ENCODE data around the gene TMEM80. TPM values are rescaled to one million over a fixed set of nuclear protein-coding genes. Genes with fewer than 3 reads are reported as not detected.

TMEM80 gene
- total and polyA plus RNA-seq, 9 of the 15 experiments (the other 6 are each of a cell fraction or from before 2014, with no cell fraction given), result 5.1 to 30.1 (median 12.4) TPM

DNA sequence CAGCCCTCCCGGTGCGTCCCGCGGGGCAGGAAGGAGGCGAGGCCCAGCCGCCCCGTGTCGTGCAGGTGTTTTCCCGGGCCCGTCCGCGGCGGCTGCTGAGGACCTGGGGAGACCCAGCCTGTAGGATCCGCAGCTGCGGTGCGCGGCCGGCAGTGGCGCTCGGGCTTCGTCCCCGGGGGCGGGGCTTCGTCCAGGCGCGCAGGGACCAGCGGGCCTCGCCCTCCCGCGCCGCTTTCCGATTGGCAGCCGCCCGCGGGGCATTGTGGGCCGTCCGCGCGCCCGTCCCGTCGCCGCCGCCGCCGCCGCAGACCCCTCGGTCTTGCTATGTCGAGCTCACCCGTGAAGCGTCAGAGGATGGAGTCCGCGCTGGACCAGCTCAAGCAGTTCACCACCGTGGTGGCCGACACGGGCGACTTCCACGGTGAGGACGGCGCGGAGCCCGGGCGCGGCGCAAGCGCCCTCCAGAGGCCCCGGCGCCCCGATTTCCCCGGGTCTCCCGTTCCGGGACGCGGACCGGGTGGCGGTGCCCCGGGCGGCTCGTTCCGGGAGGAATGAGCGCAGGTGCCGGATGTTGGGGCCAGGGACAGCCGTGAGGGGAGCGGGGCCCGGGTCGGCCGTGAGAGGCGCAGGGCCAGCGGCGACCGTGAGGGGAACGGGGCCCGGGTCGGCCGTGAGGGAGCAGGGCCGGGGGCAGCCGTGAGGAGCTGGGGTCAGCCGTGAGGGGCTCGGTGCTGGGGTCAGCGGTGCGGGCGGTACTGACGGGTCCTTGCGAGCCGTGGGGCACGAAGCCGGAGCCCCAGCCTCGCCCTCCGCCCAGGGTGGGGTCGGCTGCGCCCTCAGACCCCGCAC lies 51.8 kb downstream of the TMEM80 start, which contains the start of gene TALDO1 (continued):
- peak; percentile 80 for TF ChIP-seq L3MBTL2 (IDR thresholded peaks at IDR 0.05)
- TF ChIP-seq CBX5 (IDR thresholded peaks at IDR 0.05; ENCODE audit: borderline replicate concordance, low read depth), result no peak
- TF ChIP-seq MCM5 (IDR thresholded peaks at IDR 0.05; ENCODE audit: low read depth), result no peak
- peak; percentile 77; the same call in 1 of the 2 replicates for TF ChIP-seq POLR2AphosphoS5 (IDR thresholded peaks at IDR 0.05; ENCODE audit: control insufficient read depth, insufficient read depth, low read depth, low read length)
- TF ChIP-seq ZKSCAN8 (CRISPR knock-in tag; IDR thresholded peaks at IDR 0.05), result no peak
- peak in 1 of 2 experiments; percentile 52; a peak in 1 of 4 replicates for TF ChIP-seq NONO (IDR thresholded peaks at IDR 0.05; ENCODE audit: low read depth in 2 of 2, low read length in 1 of 2)
- TF ChIP-seq ATF7 (IDR thresholded peaks at IDR 0.05), result peak; percentile 63; the same call in 1 of the 2 replicates
- no peak for TF ChIP-seq ZNF431 (CRISPR knock-in tag; IDR thresholded peaks at IDR 0.05)
- TF ChIP-seq ZNF263 (CRISPR knock-in tag; IDR thresholded peaks at IDR 0.05; ENCODE audit: borderline replicate concordance), result peak; percentile 15; the same call in 1 of the 2 replicates
- no peak for TF ChIP-seq RHOXF2B (CRISPR knock-in tag; conservative IDR thresholded peaks at IDR 0.05)
- TF ChIP-seq, protein P1, sequence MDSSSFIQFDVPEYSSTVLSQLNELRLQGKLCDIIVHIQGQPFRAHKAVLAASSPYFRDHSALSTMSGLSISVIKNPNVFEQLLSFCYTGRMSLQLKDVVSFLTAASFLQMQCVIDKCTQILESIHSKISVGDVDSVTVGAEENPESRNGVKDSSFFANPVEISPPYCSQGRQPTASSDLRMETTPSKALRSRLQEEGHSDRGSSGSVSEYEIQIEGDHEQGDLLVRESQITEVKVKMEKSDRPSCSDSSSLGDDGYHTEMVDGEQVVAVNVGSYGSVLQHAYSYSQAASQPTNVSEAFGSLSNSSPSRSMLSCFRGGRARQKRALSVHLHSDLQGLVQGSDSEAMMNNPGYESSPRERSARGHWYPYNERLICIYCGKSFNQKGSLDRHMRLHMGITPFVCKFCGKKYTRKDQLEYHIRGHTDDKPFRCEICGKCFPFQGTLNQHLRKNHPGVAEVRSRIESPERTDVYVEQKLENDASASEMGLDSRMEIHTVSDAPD (CRISPR knock-in tag; IDR thresholded peaks at IDR 0.05), result no peak
- TF ChIP-seq, protein P2, sequence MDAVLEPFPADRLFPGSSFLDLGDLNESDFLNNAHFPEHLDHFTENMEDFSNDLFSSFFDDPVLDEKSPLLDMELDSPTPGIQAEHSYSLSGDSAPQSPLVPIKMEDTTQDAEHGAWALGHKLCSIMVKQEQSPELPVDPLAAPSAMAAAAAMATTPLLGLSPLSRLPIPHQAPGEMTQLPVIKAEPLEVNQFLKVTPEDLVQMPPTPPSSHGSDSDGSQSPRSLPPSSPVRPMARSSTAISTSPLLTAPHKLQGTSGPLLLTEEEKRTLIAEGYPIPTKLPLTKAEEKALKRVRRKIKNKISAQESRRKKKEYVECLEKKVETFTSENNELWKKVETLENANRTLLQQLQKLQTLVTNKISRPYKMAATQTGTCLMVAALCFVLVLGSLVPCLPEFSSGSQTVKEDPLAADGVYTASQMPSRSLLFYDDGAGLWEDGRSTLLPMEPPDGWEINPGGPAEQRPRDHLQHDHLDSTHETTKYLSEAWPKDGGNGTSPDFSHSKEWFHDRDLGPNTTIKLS (IDR thresholded peaks at IDR 0.05; ENCODE audit: borderline replicate concordance, low read depth), result no peak
- TF ChIP-seq PHB (CRISPR knock-in tag; IDR thresholded peaks at IDR 0.05), result no peak
- TF ChIP-seq CHD4 (IDR thresholded peaks at IDR 0.05; ENCODE audit: insufficient read depth, insufficient replicate concordance, low read depth, low read length, poor library complexity, severe bottlenecking), result no peak
- TF ChIP-seq LEF1 (IDR thresholded peaks at IDR 0.05), result no peak
- TF ChIP-seq, protein P3, sequence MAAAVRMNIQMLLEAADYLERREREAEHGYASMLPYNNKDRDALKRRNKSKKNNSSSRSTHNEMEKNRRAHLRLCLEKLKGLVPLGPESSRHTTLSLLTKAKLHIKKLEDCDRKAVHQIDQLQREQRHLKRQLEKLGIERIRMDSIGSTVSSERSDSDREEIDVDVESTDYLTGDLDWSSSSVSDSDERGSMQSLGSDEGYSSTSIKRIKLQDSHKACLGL (CRISPR knock-in tag; IDR thresholded peaks at IDR 0.05; ENCODE audit: borderline replicate concordance, poor library complexity, severe bottlenecking), result no peak
- peak; percentile 29; the same call in 1 of the 2 replicates for TF ChIP-seq KAT7 (CRISPR knock-in tag; IDR thresholded peaks at IDR 0.05; ENCODE audit: borderline replicate concordance)
- TF ChIP-seq, protein P4, sequence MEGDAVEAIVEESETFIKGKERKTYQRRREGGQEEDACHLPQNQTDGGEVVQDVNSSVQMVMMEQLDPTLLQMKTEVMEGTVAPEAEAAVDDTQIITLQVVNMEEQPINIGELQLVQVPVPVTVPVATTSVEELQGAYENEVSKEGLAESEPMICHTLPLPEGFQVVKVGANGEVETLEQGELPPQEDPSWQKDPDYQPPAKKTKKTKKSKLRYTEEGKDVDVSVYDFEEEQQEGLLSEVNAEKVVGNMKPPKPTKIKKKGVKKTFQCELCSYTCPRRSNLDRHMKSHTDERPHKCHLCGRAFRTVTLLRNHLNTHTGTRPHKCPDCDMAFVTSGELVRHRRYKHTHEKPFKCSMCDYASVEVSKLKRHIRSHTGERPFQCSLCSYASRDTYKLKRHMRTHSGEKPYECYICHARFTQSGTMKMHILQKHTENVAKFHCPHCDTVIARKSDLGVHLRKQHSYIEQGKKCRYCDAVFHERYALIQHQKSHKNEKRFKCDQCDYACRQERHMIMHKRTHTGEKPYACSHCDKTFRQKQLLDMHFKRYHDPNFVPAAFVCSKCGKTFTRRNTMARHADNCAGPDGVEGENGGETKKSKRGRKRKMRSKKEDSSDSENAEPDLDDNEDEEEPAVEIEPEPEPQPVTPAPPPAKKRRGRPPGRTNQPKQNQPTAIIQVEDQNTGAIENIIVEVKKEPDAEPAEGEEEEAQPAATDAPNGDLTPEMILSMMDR (IDR thresholded peaks at IDR 0.05 in 2 of 3, conservative IDR thresholded peaks at IDR 0.05 in 1 of 3; ENCODE audit: insufficient read depth in 2 of 3, low read depth in 1 of 3, low read length in 3 of 3), result peak in 2 of 3 experiments; percentile 21 to 32; a peak in 3 of 6 replicates
- peak in 1 of 2 experiments; percentile 68; a peak in 1 of 4 replicates for TF ChIP-seq HDAC1 (IDR thresholded peaks at IDR 0.05)
- TF ChIP-seq BRCA1 (IDR thresholded peaks at IDR 0.05), result no peak
- 0 out of 2 replicates have a peak, but pooled peaks have one; percentile 39 for TF ChIP-seq BRCA1 (CRISPR knock-in tag; IDR thresholded peaks at IDR 0.05)
- peak; percentile 76 for TF ChIP-seq KLF1 (tag; IDR thresholded peaks at IDR 0.05)
- no peak for TF ChIP-seq ARHGAP35 (IDR thresholded peaks at IDR 0.05; ENCODE audit: partially characterized antibody)
